HG03159 (cell line): ENCODE measurements around the gene XKR8.
A peak's percentile ranks its signal among the peaks of the same experiment; 100 is the strongest.

Experiments used
- ATAC-seq: cut with Tn5 transposase; IDR thresholded peaks from one replicate; pipeline ENCODE4 v1.9.1; 2021; ENCODE audit warnings: mild to moderate bottlenecking, moderate library complexity; ENCODE audit not compliant: unreplicated experiment

The XKR8 gene

GRCh38 chr1:27959792-27960603 lies at the start of gene XKR8:
Gene XKR8 (plus strand): TSS chr1:27959973. CDS start chr1:27960070, 97 bp downstream.
- ATAC-seq, result peak; percentile 79

GRCh38 chr1:27912429-27912828 lies 47.3 kb upstream of the XKR8 start:
- no peak for ATAC-seq

GRCh38 chr1:27915082-27915575 lies 44.6 kb upstream of the XKR8 start:
- ATAC-seq, result no peak

GRCh38 chr1:27922272-27922671 lies 37.5 kb upstream of the XKR8 start:
- no peak for ATAC-seq

GRCh38 chr1:27928216-27928954 lies 31.4 kb upstream of the XKR8 start:
- ATAC-seq, result no peak

- no peak for ATAC-seq
These were observed 28.6 kb upstream of the XKR8 start for GRCh38 chr1:27931184-27931583.

GRCh38 chr1:27931759-27932158 lies 28.0 kb upstream of the XKR8 start:
- no peak for ATAC-seq

GRCh38 chr1:27934818-27935549 lies 24.8 kb upstream of the XKR8 start, which contains the start of gene SMPDL3B:
Gene SMPDL3B (plus strand): TSS chr1:27935000. CDS start chr1:27935184, 184 bp downstream.
- no peak for ATAC-seq

GRCh38 chr1:27935721-27936120 lies 24.1 kb upstream of the XKR8 start:
- ATAC-seq, result no peak

GRCh38 chr1:27936370-27936769 lies 23.4 kb upstream of the XKR8 start:
- no peak for ATAC-seq

- no peak for ATAC-seq
These were observed 22.3 kb upstream of the XKR8 start for GRCh38 chr1:27937524-27937836.

GRCh38 chr1:27938488-27938887 lies 21.3 kb upstream of the XKR8 start:
- no peak for ATAC-seq

GRCh38 chr1:27940297-27940696 lies 19.5 kb upstream of the XKR8 start:
- no peak for ATAC-seq

- ATAC-seq, result no peak
These were observed 18.8 kb upstream of the XKR8 start for GRCh38 chr1:27940870-27941560.

GRCh38 chr1:27941671-27942540 lies 17.9 kb upstream of the XKR8 start:
- no peak for ATAC-seq

- no peak for ATAC-seq
These were observed 14.8 kb upstream of the XKR8 start for GRCh38 chr1:27945020-27945419.

GRCh38 chr1:27949027-27949426 lies 10.7 kb upstream of the XKR8 start:
- no peak for ATAC-seq

- no peak for ATAC-seq
These were observed 8.4 kb upstream of the XKR8 start for GRCh38 chr1:27951396-27951795.

- no peak for ATAC-seq
These were observed 7.6 kb upstream of the XKR8 start for GRCh38 chr1:27952147-27952546.

GRCh38 chr1:27954186-27954585 lies 5.6 kb upstream of the XKR8 start:
- ATAC-seq, result no peak
